ENCODE results near the gene HOXB9.
A peak's percentile ranks its signal among the peaks of the same experiment; 100 is the strongest.

DNA sequence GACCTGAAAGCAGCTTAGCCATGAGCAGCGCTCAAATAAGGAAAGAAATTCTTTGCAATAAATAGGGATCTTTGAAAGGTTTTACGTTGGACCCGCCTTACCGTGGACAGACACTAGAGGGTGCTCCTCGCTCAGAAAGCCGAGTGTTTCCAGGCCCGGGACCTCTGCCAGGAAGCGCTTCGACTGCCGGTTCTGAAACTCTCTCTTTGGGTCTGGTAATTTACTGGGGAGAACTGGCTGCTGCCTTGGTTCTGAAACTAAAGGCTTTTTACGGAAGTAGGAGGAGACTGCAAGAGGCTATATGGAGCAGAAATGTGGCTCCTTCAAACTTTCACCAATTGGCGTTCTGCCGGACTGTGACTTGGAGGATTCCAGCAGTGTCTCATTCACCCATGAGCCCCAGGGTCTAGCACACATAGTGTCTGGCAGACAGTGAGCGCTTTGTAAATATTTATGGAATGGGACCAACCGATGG, 45.6 kb upstream of the HOXB9 start:
- TF ChIP-seq, protein P1, sequence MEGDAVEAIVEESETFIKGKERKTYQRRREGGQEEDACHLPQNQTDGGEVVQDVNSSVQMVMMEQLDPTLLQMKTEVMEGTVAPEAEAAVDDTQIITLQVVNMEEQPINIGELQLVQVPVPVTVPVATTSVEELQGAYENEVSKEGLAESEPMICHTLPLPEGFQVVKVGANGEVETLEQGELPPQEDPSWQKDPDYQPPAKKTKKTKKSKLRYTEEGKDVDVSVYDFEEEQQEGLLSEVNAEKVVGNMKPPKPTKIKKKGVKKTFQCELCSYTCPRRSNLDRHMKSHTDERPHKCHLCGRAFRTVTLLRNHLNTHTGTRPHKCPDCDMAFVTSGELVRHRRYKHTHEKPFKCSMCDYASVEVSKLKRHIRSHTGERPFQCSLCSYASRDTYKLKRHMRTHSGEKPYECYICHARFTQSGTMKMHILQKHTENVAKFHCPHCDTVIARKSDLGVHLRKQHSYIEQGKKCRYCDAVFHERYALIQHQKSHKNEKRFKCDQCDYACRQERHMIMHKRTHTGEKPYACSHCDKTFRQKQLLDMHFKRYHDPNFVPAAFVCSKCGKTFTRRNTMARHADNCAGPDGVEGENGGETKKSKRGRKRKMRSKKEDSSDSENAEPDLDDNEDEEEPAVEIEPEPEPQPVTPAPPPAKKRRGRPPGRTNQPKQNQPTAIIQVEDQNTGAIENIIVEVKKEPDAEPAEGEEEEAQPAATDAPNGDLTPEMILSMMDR (IDR thresholded peaks at IDR 0.05; ENCODE audit: insufficient read depth, low read length, poor library complexity, severe bottlenecking): peak; percentile 73
- TF ChIP-seq EZH2phosphoT487 (conservative IDR thresholded peaks at IDR 0.05; ENCODE audit: low read length): no peak

Data from SU-DHL-6 (cell line).